Stimulated activated memory B cell treated with anti-CD40 and anti-IgM and Interleukin-4, amounts not matched to agents 10 μg/mL and 1 μg/mL and 100 μg/mL, for 72 hours (primary cell): ENCODE data around the gene PKDCC.

Experiments
- ATAC-seq: fragments of 150-1000 bp; cut with Tn5 transposase; 2 replicates; pipeline ENCODE4 v1.10.0; 2021
- H3K27ac Mint-ChIP-seq: one replicate; pipeline ENCODE4 v1.8.0; 2022; ENCODE audit warnings: mild to moderate bottlenecking, mixed read lengths
- H3K27me3 Mint-ChIP-seq: one replicate; pipeline ENCODE4 v1.8.0; 2022; ENCODE audit warnings: mixed read lengths
- H3K36me3 Mint-ChIP-seq: one replicate; pipeline ENCODE4 v1.8.0; 2022; ENCODE audit warnings: mixed read lengths
- H3K4me1 Mint-ChIP-seq: one replicate; pipeline ENCODE4 v1.8.0; 2022; ENCODE audit warnings: mixed read lengths
- H3K4me3 Mint-ChIP-seq: one replicate; pipeline ENCODE4 v1.8.0; 2022; ENCODE audit warnings: mild to moderate bottlenecking, moderate library complexity, mixed read lengths
- H3K9me3 Mint-ChIP-seq: one replicate; pipeline ENCODE4 v1.8.0; 2022; ENCODE audit warnings: mixed read lengths

The PKDCC gene

DNA sequence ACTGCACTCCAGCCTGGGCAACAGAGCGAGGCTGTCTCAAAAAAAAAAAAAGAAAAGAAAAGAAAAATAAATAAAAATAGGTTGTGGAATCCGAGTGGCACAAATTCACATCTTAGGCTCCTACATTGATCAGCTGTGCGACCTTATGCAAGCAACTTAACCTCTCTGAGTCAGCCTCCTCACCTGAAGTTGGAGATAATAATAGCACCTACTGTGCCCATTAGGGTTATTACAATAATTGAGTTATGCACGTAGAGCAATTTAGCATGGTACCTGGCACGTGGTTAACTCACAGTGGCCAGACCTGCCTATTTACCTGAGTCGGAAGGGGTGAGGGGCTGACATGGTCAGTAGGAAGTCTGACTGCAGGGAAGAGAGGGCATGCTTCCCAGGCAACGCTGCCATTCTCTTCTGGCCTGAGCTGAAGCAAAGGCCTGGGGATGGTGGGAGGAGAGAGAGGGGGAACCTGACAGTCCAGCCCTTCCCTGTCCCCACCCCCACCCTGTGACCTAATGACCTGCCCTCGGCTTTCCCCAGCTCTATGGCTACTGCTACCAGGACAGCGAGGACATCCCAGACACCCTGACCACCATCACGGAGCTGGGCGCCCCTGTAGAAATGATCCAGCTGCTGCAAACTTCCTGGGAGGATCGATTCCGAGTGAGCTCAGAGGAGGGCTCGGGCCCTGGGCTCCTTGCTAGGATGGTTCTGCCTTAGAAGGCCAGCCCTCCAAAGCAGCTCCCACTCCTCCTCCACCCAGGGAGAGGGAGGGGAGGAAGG is 5.1 kb downstream of the PKDCC start:
- no peaks in the 10 kb centered on the region for H3K9me3 Mint-ChIP-seq
- no peaks in the 10 kb centered on the region for H3K36me3 Mint-ChIP-seq
- no peak overlapping the region for H3K27ac Mint-ChIP-seq
- H3K27me3 Mint-ChIP-seq = peaks cover 64% of the 10 kb centered on the region
- no peak for ATAC-seq
- H3K4me1 Mint-ChIP-seq = no peaks in the 10 kb centered on the region
- H3K4me3 Mint-ChIP-seq = no peak overlapping the region

DNA sequence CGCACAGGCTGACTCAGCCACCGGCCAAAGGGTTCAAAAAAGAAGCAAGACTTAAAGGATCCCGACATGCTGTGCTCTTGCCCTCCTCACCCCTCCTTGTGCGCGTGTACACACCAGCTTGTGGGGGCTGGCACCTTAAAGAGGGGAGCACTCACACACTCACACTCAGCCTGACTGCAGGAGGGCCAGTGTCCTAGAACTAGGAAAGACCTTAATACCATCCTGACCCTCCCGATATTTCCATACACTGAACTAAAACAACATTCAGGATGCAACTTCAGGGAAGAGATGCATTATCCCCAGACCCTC is 5.6 kb downstream of the PKDCC start:
- no peaks in the 10 kb centered on the region for H3K36me3 Mint-ChIP-seq
- no peaks in the 10 kb centered on the region for H3K9me3 Mint-ChIP-seq
- H3K27me3 Mint-ChIP-seq = peaks cover 64% of the 10 kb centered on the region
- no peaks in the 10 kb centered on the region for H3K4me1 Mint-ChIP-seq
- no peak overlapping the region for H3K4me3 Mint-ChIP-seq
- H3K27ac Mint-ChIP-seq = no peak overlapping the region
- no peak for ATAC-seq

DNA sequence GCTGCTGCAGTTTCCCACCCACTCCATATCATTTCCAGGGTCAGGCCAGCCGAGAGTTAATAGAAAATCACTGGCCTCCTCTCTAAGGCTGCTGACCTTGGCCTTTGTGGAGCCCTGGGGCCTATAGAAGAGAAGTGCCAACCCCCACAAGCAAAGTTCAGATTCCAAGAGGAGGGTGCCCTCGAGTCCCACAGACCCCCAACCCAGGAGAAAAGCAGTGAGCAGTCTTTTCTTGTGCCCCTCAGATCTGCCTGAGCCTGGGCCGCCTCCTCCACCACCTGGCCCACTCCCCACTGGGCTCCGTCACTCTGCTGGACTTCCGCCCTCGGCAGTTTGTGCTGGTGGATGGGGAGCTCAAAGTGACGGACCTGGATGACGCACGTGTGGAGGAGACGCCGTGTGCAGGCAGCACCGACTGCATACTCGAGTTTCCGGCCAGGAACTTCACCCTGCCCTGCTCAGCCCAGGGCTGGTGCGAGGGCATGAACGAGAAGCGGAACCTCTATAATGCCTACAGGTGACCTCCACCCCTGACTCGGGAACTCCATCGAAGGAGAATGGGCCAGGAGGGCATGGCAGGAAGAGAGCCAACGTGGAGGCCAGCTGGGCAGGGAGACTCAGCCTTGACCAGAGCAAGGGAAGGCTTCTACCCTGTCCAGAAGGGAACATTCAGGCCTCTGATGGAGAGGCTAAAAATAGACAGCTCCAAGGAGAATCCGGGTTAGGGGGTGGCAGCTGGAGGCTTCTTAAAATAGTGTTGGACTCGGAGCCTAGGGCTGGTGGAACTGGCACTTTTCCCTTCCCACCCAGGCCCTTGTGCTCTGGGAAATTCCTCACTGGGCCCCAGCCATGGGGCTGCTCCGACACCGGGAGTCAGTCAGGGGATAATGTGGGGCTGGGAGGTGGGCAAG is 6.2 kb downstream of the PKDCC start:
- ATAC-seq = no peak
- Mint-ChIP-seq H3K9me3 (no peaks in the 10 kb centered on the region), H3K27ac (no peak overlapping the region)

DNA sequence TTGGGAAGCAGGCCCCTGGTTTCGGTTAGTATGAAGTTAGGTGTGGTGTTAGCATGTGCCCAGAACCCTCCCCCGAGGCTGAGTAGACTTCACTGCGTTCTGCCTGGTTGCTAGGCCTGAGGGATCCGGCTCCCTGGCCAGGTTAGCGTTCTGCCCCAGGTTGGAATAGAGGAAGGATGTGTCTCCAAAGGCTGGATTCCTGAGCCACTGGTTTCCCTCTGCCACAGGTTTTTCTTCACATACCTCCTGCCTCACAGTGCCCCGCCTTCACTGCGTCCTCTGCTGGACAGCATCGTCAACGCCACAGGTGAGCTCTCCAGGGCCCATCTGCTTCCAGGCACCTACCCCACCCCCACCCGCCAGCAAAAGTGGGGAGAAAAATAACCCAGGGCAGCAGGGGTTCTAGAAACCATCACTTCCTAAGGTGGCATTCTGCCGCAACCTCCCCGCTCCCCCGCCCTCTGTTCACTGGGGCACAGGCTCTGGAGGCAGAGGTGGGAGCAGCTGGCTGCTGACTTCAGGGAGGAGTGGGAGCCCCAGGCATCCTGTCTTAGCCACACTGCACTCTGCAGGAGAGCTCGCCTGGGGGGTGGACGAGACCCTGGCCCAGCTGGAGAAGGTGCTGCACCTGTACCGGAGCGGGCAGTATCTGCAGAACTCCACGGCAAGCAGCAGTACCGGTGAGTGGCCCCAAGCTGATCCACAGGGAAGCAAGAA is 7.1 kb downstream of the PKDCC start:
- Mint-ChIP-seq H3K36me3 (no peaks in the 10 kb centered on the region), H3K27me3 (peaks cover 50% of the 10 kb centered on the region), H3K4me1 (no peaks in the 10 kb centered on the region), H3K9me3 (no peaks in the 10 kb centered on the region), H3K27ac (no peak overlapping the region), H3K4me3 (no peak overlapping the region)
- no peak for ATAC-seq

More for the DNA sequence above, 6.2 kb downstream of the PKDCC start:
- Mint-ChIP-seq H3K4me3 (no peak overlapping the region), H3K36me3 (no peaks in the 10 kb centered on the region), H3K27me3 (peaks cover 58% of the 10 kb centered on the region), H3K4me1 (no peaks in the 10 kb centered on the region)

DNA sequence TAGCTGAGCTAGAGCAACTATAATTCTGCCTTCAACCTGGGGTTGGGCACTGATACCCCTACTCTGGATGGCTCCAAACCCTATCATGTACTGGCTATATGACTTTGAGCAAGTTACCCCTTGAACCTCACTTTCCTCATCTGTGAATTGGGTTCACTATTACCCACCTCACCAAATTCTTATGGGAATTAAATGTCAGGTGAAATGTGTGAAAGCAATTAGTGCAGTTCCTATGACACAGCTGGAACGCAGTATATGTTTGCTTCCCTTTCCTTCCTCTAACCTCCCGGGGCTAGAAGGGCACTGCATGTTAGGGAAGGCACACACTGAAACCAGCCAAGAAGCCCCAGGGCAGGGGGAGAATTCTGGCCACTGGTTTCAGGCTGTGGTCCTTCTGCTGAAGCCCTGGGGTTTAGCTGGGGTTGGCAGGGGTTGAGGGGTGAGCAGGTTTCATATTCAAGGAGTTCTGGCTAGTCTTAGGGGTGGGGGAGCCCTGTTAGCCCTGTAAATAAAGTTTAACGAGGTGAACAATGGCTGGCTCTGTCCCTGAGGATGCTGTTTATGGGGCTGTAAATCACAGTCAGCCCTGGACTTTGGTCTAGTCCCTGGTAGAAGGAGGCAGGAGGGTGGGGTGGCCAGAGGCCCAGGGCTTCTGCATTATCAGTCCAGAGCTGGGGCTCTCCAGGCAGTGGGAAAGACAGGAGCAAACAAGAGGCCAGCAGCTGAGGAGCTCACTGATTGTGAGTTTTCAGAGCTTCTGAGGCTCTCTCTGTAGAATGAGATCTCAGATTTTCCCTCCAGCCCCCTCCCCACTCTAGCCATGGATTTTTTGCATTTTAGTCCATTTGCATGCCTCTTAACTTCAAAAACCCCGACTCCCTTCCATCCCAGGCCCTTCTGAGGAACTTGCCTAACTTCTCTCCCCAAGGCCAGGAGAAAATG is 8.0 kb downstream of the PKDCC start:
- Mint-ChIP-seq H3K27me3 (peaks cover 40% of the 10 kb centered on the region), H3K9me3 (no peaks in the 10 kb centered on the region), H3K4me3 (no peak overlapping the region), H3K36me3 (no peaks in the 10 kb centered on the region), H3K4me1 (no peaks in the 10 kb centered on the region), H3K27ac (no peak overlapping the region)
- ATAC-seq = no peak

DNA sequence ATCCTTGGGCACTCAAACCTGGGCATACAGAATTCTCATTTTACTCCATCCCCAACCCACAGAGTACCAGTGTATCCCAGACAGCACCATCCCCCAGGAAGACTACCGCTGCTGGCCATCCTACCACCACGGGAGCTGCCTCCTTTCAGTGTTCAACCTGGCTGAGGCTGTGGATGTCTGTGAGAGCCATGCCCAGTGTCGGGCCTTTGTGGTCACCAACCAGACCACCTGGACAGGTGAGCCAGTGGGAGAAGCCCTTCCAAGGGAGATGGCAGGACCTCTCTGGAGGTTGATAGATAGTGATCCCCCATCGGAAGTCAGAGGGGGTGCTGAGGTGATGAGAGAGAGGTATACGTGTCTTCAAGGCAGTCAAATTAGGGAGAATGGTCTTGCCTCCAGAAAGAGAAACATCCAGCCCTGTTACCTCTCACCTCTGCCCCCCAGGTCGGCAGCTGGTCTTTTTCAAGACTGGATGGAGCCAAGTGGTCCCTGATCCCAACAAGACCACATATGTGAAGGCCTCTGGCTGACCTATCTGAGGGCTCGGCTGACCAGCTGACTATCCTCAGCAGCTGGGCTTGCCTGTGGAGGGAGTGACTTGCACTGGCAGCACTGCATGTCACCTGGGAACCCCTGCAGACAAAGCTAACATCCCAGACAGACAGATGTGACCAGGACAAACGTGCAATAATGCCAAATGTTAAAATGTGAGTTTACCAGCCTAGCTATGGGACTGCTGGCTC is 9.5 kb downstream of the PKDCC start:
- Mint-ChIP-seq H3K27ac (no peak overlapping the region), H3K9me3 (no peaks in the 10 kb centered on the region), H3K4me1 (no peaks in the 10 kb centered on the region), H3K4me3 (no peak overlapping the region), H3K27me3 (peaks cover 32% of the 10 kb centered on the region), H3K36me3 (no peaks in the 10 kb centered on the region)
- ATAC-seq = no peak

DNA sequence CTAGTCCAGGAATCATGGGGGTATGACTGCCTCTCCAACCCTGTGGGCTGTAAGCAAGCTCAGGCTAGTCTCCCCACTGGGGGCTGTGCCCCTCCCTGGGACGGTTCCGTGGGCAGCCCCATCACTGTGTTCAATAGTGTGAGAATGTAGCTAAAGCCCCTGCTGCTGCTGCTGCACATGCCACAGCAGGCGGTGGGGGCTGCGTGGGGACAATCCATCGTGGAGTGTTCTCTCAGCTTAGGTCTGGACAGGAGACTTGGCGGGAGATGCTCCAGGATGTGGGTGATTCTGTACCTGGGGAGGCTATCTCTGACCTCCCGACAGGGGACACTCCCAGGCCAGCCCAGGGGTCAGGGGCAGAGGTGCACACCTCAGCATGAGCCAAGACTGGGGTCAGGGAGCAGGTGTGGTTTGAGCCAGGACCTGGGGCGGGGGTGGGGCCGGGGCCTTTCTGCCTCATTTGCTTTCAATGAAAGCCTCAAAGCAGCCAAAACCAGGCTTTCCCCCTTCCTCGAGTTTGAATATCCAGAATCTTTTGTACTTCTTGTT is 10.2 kb downstream of the PKDCC start:
- H3K27me3 Mint-ChIP-seq = peaks cover 32% of the 10 kb centered on the region
- no peak for ATAC-seq
- no peaks in the 10 kb centered on the region for H3K9me3 Mint-ChIP-seq
- H3K27ac Mint-ChIP-seq = no peak overlapping the region
- no peaks in the 10 kb centered on the region for H3K4me1 Mint-ChIP-seq
- H3K36me3 Mint-ChIP-seq = no peaks in the 10 kb centered on the region
- no peak overlapping the region for H3K4me3 Mint-ChIP-seq

DNA sequence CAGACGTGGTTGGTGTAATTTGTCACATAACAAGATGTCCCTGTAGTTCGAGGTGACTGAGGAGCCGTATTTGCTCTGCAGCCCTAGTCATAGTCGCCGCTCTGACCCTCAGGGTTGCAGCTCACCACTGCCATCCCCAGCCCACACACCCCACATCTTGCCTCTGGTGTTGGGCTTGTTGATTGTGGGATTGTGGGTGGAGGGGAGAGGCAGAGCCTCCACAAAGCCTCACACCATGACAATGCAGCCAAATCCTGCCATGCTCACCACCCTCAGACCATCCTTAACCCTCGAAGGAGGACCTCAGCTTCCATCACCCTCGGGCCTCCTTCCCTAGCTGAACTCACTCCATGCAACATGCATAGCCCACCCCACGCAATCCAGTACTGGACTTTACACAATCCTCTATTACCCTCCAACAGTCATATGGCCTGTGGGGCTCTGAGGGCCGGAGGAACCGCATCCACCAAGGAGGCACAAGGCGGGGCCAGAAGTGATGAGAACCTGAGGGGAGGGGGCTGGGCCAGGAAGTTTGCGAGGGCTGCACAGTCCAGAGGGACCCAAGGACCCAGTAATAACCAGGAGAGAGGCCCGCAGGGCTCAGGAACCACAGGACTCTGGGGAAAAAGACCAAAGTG is 11.6 kb downstream of the PKDCC start:
- Mint-ChIP-seq H3K27ac (no peak overlapping the region), H3K4me1 (no peaks in the 10 kb centered on the region), H3K27me3 (peaks cover 18% of the 10 kb centered on the region), H3K4me3 (no peak overlapping the region), H3K9me3 (no peaks in the 10 kb centered on the region), H3K36me3 (no peaks in the 10 kb centered on the region)
- ATAC-seq = no peak

DNA sequence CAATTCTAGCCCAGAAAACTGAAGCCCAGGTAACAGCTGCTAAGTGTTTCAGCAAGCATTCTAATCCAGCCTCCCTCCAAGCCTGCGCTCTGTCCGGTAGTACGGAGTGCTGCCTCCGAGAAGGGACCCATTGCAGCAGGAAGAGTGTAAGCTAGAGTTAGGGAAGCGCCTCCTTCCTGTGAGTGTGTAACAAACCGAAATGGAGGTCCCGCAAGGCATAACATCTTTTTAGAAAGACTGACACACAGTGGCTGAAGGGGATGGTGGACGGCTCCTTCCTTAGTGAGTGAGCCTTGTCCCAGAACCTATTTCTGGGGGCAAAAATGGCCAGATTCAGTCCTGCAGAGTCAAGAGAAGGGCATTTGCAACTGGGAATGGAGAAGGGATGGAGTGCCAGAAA is 12.2 kb downstream of the PKDCC start:
- H3K4me3 Mint-ChIP-seq = no peak overlapping the region
- no peak overlapping the region for H3K27ac Mint-ChIP-seq
- no peaks in the 10 kb centered on the region for H3K4me1 Mint-ChIP-seq
- no peaks in the 10 kb centered on the region for H3K9me3 Mint-ChIP-seq
- no peak for ATAC-seq
- peaks cover 16% of the 10 kb centered on the region for H3K27me3 Mint-ChIP-seq
- H3K36me3 Mint-ChIP-seq = no peaks in the 10 kb centered on the region

DNA sequence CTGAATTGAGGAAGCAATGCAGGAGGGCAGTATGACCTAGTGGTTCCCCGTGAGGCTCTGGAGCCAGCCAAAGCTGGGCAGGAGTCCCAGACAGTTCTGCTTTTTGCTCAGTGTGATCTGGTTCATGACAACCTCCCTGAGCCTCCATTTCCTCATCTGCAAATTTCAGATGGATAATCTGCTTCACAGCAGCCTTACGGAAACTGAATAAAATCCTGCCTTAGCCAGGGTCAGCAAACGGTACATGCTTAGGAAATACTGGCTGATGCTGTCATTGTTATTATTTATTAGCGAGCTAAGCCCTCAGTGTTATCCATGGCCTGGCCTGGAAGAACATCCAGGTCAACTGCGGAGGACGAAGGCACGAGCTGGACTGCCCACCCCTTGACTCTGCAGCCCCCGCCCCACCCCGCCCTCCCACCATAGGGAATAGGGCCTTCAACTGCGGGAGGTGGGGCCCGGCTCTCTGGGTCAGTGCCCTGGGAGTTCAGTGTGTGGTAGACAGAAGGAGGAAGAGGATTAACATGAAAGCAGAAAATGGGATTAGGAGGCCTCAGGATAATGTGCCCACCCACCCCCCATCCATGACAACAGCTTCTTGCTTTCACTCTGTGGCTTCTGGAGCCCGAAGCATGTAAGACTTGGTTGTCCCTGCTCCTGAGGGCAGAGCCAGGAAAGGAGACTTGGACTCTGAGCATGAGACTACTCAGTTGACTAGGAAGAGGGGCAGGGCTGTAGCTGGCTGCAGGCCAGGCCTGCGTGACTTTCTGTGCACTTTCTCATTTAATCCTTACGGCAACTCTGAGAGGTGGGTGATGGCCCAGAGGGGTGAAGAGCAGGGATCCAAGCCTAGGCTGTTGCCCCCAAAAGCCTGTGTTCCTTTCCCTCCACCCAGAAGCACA is 13.1 kb downstream of the PKDCC start:
- ATAC-seq = no peak
- Mint-ChIP-seq H3K36me3 (no peaks in the 10 kb centered on the region), H3K4me3 (no peak overlapping the region), H3K27ac (no peak overlapping the region), H3K27me3 (peaks cover 16% of the 10 kb centered on the region), H3K4me1 (no peaks in the 10 kb centered on the region), H3K9me3 (no peaks in the 10 kb centered on the region)

DNA sequence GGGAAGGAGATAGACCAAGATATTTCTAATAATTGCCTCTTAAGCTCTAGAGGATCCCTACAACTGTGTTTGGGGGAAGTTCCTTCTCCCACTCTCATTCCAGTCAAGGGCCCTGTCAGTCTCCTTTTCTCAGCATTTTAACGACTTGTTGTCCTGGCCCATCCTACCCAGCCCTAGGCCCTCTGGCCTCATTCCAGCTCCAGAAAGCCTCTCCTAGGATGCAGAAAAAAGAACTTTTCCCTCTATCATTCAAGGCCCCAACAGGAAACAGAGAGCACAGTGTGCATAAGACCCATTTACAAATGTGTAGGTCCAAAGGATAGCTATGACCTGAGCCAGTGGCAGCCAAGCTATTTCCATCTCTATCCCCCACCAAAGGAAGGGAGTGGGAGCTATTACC is 14.0 kb downstream of the PKDCC start:
- H3K9me3 Mint-ChIP-seq = no peaks in the 10 kb centered on the region
- H3K27me3 Mint-ChIP-seq = peaks cover 8% of the 10 kb centered on the region
- no peak overlapping the region for H3K4me3 Mint-ChIP-seq
- no peaks in the 10 kb centered on the region for H3K4me1 Mint-ChIP-seq
- no peaks in the 10 kb centered on the region for H3K36me3 Mint-ChIP-seq
- no peak overlapping the region for H3K27ac Mint-ChIP-seq
- ATAC-seq = no peak

DNA sequence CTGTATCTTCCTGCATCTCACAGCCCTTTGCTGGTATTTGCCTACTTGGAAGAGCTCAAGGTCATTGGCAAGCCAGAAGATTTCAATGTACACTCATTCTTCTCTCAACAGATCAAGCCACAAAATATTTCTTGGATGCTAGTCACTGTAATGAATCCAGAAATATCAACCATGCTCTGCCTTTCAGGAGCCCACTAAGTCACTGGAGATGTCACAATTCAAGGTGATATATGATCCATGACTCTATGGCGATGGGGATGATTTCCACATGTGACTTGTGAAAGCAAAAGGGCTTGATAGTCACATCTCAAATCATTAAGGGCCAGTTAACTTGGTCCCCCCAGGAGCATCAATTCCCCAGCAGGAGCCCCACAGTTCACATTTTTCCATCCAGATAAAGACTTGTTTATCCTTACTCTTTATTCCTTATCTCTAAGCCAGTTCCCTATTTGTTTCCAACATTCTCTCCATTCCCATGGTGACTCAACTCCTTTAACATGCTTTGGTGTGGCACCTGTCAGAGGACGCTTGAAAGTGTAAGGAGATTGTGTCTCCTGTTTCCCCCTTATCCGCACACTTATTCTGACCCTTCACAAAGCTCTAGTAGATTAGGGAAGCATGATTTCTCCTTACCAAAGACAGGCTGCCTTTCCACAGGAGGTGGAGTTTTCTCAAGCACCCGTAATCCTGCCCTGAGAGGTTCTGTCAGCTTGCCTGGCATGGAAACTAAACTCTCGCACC is 15.8 kb downstream of the PKDCC start:
- Mint-ChIP-seq H3K9me3 (no peaks in the 10 kb centered on the region), H3K36me3 (no peaks in the 10 kb centered on the region), H3K27me3 (no peaks in the 10 kb centered on the region)

More for the DNA sequence above, 15.8 kb downstream of the PKDCC start:
- Mint-ChIP-seq H3K4me3 (no peak overlapping the region), H3K27ac (no peak overlapping the region), H3K4me1 (no peaks in the 10 kb centered on the region)
- ATAC-seq = no peak
